Transverse colon (tissue), 3 donors: ENCODE measurements around the gene FOXD4.
"Not testable (repeated sequence)": the region's sequence is repeated elsewhere in the genome, so short reads cannot be mapped to it uniquely, and the experiment has no call there.

Source experiments
- CTCF ChIP-seq, 5 experiments: fragments of 200-600 bp in 3 of 5; fragments of 450-650 bp in 2 of 5; sonication (generic) in 3 of 5; IDR thresholded peaks; 1 replicate in 2 of 5; 2 replicates in 3 of 5; pipeline ENCODE4 v1.5.1; 2016 to 2017; ENCODE audit warnings: antibody characterized with exemption in 5 of 5, inconsistent platforms in 3 of 5, mild to moderate bottlenecking in 2 of 5, moderate library complexity in 1 of 5
- POLR2A ChIP-seq: fragments of 450-650 bp; IDR thresholded peaks from one replicate; pipeline ENCODE4 v1.6.1; 2016; ENCODE audit warnings: antibody characterized with exemption, mild to moderate bottlenecking, moderate library complexity

GRCh38 chr9:76389-76788 lies 41.8 kb downstream of the FOXD4 start:
- TF ChIP-seq CTCF (IDR thresholded peaks at IDR 0.05); POLR2A: not testable (repeated sequence)
